Measurements from ENCODE around the gene TMEM106A. TPM values are rescaled to one million over a fixed set of nuclear protein-coding genes. Genes with fewer than 3 reads are reported as not detected.
A peak's percentile ranks its signal among the peaks of the same experiment; 100 is the strongest.

Gene TMEM106A
- total and polyA plus RNA-seq, 9 of the 15 experiments (the other 6 are each of a cell fraction or from before 2014, with no cell fraction given): 0.03 to 0.29 (median 0.15) TPM

DNA sequence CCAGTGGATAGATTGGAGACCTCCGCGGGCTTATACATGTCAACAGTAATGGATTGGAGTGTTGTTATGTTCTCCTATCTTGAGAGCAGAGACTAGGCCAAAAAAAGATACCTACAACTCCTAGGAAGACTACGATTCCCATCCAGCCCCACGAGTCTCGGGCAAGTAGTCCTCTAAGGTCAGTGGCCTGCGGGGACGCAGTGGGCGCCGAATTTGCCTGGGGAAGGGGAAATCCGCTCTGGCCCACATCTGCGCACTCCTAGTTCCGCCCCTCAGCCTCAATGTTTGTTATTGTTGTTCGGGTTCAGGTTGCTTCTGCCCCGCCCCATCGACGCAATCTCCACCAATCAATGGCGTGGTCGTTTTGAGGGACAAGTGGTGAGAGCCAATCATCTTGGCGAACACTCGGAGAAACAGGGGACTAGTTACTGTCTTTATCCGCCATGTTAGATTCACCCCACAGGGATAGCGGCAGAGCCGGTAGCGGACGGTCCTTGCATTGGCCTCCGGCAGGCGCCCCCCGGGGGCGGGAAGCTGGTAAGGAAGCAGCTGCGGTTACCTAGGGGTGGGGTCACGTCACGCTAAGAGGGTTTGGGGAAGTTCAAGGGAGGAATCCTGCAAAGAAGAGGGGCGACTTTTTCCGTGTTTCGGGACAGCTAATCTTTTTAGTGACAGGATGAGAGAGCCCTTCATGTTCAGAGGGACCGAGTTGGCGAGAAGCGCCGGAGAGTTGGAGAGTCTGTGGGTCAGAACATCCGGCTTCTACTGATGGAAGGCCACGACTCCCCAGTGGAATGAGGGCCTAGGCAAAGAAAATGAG, 40.7 kb upstream of the TMEM106A start, which contains the start of gene NBR1 (continued):
- TF ChIP-seq, protein P1, sequence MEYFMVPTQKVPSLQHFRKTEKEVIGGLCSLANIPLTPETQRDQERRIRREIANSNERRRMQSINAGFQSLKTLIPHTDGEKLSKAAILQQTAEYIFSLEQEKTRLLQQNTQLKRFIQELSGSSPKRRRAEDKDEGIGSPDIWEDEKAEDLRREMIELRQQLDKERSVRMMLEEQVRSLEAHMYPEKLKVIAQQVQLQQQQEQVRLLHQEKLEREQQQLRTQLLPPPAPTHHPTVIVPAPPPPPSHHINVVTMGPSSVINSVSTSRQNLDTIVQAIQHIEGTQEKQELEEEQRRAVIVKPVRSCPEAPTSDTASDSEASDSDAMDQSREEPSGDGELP (CRISPR knock-in tag; IDR thresholded peaks at IDR 0.05; ENCODE audit: borderline replicate concordance): peak; percentile 82; the same call in 1 of the 2 replicates
- TF ChIP-seq BHLHE40 (IDR thresholded peaks at IDR 0.05; ENCODE audit: low read length): peak; percentile 54
- no peak for TF ChIP-seq HMG20A (CRISPR knock-in tag; conservative IDR thresholded peaks at IDR 0.05)
- TF ChIP-seq ZNF584 (CRISPR knock-in tag; IDR thresholded peaks at IDR 0.05; ENCODE audit: low read depth): no peak
- TF ChIP-seq HDAC3 (IDR thresholded peaks at IDR 0.05; ENCODE audit: borderline replicate concordance, partially characterized antibody): peak; percentile 23
- no peak for TF ChIP-seq NR2C2 (CRISPR knock-in tag; IDR thresholded peaks at IDR 0.05)
- peak; percentile 94 for TF ChIP-seq NR2C2 (tag; IDR thresholded peaks at IDR 0.05)
- TF ChIP-seq TARDBP (IDR thresholded peaks at IDR 0.05): 0 out of 2 replicates have a peak, but pooled peaks have one; percentile 20
- TF ChIP-seq TAF9B (IDR thresholded peaks at IDR 0.05; ENCODE audit: partially characterized antibody): peak; percentile 43
- no peak for TF ChIP-seq RBM17 (IDR thresholded peaks at IDR 0.05; ENCODE audit: borderline replicate concordance, low read depth, low read length)
- no peak for TF ChIP-seq NCOA1 (IDR thresholded peaks at IDR 0.05; ENCODE audit: low read depth)
- TF ChIP-seq YBX1 (IDR thresholded peaks at IDR 0.05): no peak
- TF ChIP-seq, protein P2, sequence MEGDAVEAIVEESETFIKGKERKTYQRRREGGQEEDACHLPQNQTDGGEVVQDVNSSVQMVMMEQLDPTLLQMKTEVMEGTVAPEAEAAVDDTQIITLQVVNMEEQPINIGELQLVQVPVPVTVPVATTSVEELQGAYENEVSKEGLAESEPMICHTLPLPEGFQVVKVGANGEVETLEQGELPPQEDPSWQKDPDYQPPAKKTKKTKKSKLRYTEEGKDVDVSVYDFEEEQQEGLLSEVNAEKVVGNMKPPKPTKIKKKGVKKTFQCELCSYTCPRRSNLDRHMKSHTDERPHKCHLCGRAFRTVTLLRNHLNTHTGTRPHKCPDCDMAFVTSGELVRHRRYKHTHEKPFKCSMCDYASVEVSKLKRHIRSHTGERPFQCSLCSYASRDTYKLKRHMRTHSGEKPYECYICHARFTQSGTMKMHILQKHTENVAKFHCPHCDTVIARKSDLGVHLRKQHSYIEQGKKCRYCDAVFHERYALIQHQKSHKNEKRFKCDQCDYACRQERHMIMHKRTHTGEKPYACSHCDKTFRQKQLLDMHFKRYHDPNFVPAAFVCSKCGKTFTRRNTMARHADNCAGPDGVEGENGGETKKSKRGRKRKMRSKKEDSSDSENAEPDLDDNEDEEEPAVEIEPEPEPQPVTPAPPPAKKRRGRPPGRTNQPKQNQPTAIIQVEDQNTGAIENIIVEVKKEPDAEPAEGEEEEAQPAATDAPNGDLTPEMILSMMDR (IDR thresholded peaks at IDR 0.05 in 2 of 3, conservative IDR thresholded peaks at IDR 0.05 in 1 of 3; ENCODE audit: insufficient read depth in 2 of 3, low read depth in 1 of 3, low read length in 3 of 3): peak; percentile 53 to 71 (median 64); a peak in 5 of 6 replicates
- peak; percentile 88; the same call in 1 of the 2 replicates for TF ChIP-seq BRD4 (IDR thresholded peaks at IDR 0.05)
- TF ChIP-seq ZNF444 (CRISPR knock-in tag; IDR thresholded peaks at IDR 0.05): no peak
- TF ChIP-seq RNF2 (IDR thresholded peaks at IDR 0.05): peak; percentile 31; the same call in 1 of the 2 replicates
- TF ChIP-seq TGIF2 (CRISPR knock-in tag; IDR thresholded peaks at IDR 0.05): no peak
- no peak for TF ChIP-seq CREBBP (IDR thresholded peaks at IDR 0.05; ENCODE audit: low read depth, low read length)
- TF ChIP-seq, protein P3, sequence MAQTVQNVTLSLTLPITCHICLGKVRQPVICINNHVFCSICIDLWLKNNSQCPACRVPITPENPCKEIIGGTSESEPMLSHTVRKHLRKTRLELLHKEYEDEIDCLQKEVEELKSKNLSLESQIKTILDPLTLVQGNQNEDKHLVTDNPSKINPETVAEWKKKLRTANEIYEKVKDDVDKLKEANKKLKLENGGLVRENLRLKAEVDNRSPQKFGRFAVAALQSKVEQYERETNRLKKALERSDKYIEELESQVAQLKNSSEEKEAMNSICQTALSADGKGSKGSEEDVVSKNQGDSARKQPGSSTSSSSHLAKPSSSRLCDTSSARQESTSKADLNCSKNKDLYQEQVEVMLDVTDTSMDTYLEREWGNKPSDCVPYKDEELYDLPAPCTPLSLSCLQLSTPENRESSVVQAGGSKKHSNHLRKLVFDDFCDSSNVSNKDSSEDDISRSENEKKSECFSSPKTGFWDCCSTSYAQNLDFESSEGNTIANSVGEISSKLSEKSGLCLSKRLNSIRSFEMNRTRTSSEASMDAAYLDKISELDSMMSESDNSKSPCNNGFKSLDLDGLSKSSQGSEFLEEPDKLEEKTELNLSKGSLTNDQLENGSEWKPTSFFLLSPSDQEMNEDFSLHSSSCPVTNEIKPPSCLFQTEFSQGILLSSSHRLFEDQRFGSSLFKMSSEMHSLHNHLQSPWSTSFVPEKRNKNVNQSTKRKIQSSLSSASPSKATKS (CRISPR knock-in tag; IDR thresholded peaks at IDR 0.05): no peak
- no peak for TF ChIP-seq CREB1 (IDR thresholded peaks at IDR 0.05)
- peak; percentile 65; the same call in 1 of the 2 replicates for TF ChIP-seq CREB1 (CRISPR knock-in tag; IDR thresholded peaks at IDR 0.05)
- TF ChIP-seq, protein P4, sequence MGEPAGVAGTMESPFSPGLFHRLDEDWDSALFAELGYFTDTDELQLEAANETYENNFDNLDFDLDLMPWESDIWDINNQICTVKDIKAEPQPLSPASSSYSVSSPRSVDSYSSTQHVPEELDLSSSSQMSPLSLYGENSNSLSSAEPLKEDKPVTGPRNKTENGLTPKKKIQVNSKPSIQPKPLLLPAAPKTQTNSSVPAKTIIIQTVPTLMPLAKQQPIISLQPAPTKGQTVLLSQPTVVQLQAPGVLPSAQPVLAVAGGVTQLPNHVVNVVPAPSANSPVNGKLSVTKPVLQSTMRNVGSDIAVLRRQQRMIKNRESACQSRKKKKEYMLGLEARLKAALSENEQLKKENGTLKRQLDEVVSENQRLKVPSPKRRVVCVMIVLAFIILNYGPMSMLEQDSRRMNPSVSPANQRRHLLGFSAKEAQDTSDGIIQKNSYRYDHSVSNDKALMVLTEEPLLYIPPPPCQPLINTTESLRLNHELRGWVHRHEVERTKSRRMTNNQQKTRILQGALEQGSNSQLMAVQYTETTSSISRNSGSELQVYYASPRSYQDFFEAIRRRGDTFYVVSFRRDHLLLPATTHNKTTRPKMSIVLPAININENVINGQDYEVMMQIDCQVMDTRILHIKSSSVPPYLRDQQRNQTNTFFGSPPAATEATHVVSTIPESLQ (CRISPR knock-in tag; IDR thresholded peaks at IDR 0.05): 0 out of 2 replicates have a peak, but pooled peaks have one; percentile 9

All from K562 (cell line).